GM12878 (cell line): ENCODE measurements around the gene SYTL5. TPM values are rescaled to one million over a fixed set of nuclear protein-coding genes. Genes with fewer than 3 reads are reported as not detected.

Source experiments
- CEBPB ChIP-seq, 2 experiments: fragments of 150-350 bp in 1 of 2; IDR thresholded peaks; 2 replicates each; pipeline ENCODE4 v1.6.1; 2012 to 2014; ENCODE audit warnings: low read depth in 2 of 2, low read length in 2 of 2, borderline replicate concordance in 1 of 2, inconsistent platforms in 1 of 2
- CEBPZ ChIP-seq: fragments of 150-350 bp; IDR thresholded peaks from 2 replicates; pipeline ENCODE4 v1.6.1; 2016; ENCODE audit warnings: low read depth, low read length
- CHD4 ChIP-seq: fragments of 200-600 bp; sonication (generic); IDR thresholded peaks from 2 replicates; pipeline ENCODE4 v1.6.1; 2016; ENCODE audit warnings: mild to moderate bottlenecking
- SP1 ChIP-seq: IDR thresholded peaks from one replicate; pipeline ENCODE4 v1.6.1; 2011; ENCODE audit warnings: low read depth, low read length
- TBL1XR1 ChIP-seq: IDR thresholded peaks from 2 replicates; pipeline ENCODE4 v1.6.1; 2012; ENCODE audit warnings: low read depth, low read length, improper control_type of control experiment
- ZBTB11 ChIP-seq: fragments of 450-650 bp; formaldehyde crosslinking; IDR thresholded peaks from 2 replicates; pipeline ENCODE4 v1.5.0; 2022; ENCODE audit warnings: mild to moderate bottlenecking, missing genetic modification characterization
- ZNF217 ChIP-seq: fragments of 450-650 bp; IDR thresholded peaks from 2 replicates; pipeline ENCODE4 v1.6.1; 2017; ENCODE audit warnings: antibody characterized with exemption, mild to moderate bottlenecking
- ZNF24 ChIP-seq: fragments of 450-650 bp; IDR thresholded peaks from 2 replicates; pipeline ENCODE4 v1.6.1; 2017; ENCODE audit warnings: antibody characterized with exemption, mild to moderate bottlenecking
- polyA plus RNA-seq, 11 experiments: library from polyadenylated mRNA; depleted of rRNA in 4 of 11; unstranded in 6 of 11; stranded (reverse) in 5 of 11; fragments of >200 nt; fragmentation: Nextera tagmentation in 4 of 11; fragmentation: Illumina TruSeq in 1 of 11; extraction: Ambion mirVana in 4 of 11; extraction: Trizol in 1 of 11; gene quantifications; 1 replicate in 1 of 11; 2 replicates in 10 of 11; pipeline versions ENCODE4 v1.2.1 to v1.2.3, GENCODE V29; 2011 to 2016; ENCODE audit warnings: inconsistent platforms in 2 of 11, missing spikeins in 2 of 11, low read depth in 1 of 11
- total RNA-seq, 4 experiments: library from RNA; depleted of rRNA in 3 of 4; stranded (reverse); fragments of >200 nt in 3 of 4; fragmentation: Illumina TruSeq in 1 of 4; extraction: Trizol in 1 of 4; gene quantifications; 2 replicates each; pipeline versions ENCODE4 v1.2.1 to v1.2.3, GENCODE V29; 2013 to 2021

The SYTL5 gene
- total and polyA plus RNA-seq, 10 of the 15 experiments (the other 5 are each of a cell fraction or from before 2014, with no cell fraction given), result 0.01 to 0.20 (median 0.04) TPM; not detected in 3

GRCh38 chrX:38109042-38109898, 102.9 kb downstream of the SYTL5 start (continued):
- TF ChIP-seq ZBTB11 (CRISPR knock-in tag) (no peak), SP1 (no peak), CHD4 (no peak), TBL1XR1 (no peak), CEBPZ (no peak), ZNF24 (no peak), ZNF217 (no peak), CEBPB (IDR thresholded peaks at IDR 0.05; ENCODE audit: borderline replicate concordance in 1 of 2, low read depth in 2 of 2, low read length in 2 of 2) (no peak)
